SU-DHL-6 (cell line): ENCODE measurements around the gene ABCC8.

Experiments used
- H2AFZ ChIP-seq: fragments of 200-600 bp; sonication (generic); 2 replicates; pipeline ENCODE4 v1.6.1; 2014; ENCODE audit warnings: low read depth, mild to moderate bottlenecking, moderate library complexity, mixed read lengths, antibody characterized with exemption, low read length; ENCODE audit not compliant: severe bottlenecking
- H3F3A ChIP-seq: fragments of 200-600 bp; shearing (Covaris generic); 2 replicates; pipeline ENCODE4 v1.6.0; 2016; ENCODE audit warnings: antibody characterized with exemption, mild to moderate bottlenecking; ENCODE audit not compliant: insufficient read depth
- H3K27ac ChIP-seq: fragments of 200-600 bp; sonication (generic); 2 replicates; pipeline ENCODE4 v1.5.1; 2016; ENCODE audit warnings: low read depth, mild to moderate bottlenecking, low read length, moderate library complexity, mixed read lengths
- H3K27me3 ChIP-seq: fragments of 200-600 bp; sonication (generic), shearing (Covaris generic); 2 replicates; pipeline ENCODE4 v1.6.0; 2014; ENCODE audit warnings: mild to moderate bottlenecking, low read length
- H3K36me3 ChIP-seq: fragments of 200-600 bp; sonication (generic); 2 replicates; pipeline ENCODE4 v1.6.1; 2014; ENCODE audit warnings: mild to moderate bottlenecking, low read length, mixed read lengths
- H3K4me2 ChIP-seq: fragments of 300-600, 200-600 bp; shearing (Covaris generic), sonication (generic); 2 replicates; pipeline ENCODE4 v1.6.0; 2014; ENCODE audit warnings: low read length, low read depth, mild to moderate bottlenecking; ENCODE audit not compliant: poor library complexity, severe bottlenecking
- H3K4me3 ChIP-seq: fragments of 200-600 bp; sonication (generic); 2 replicates; pipeline ENCODE4 v1.5.1; 2014; ENCODE audit warnings: antibody characterized with exemption, low read length, mild to moderate bottlenecking, mixed read lengths; ENCODE audit not compliant: insufficient read depth, poor library complexity, severe bottlenecking
- H3K79me2 ChIP-seq: fragments of 200-600 bp; sonication (generic); 2 replicates; pipeline ENCODE4 v1.6.1; 2014; ENCODE audit warnings: mild to moderate bottlenecking, low read length, moderate library complexity; ENCODE audit not compliant: insufficient read depth
- H3K9ac ChIP-seq: fragments of 200-600 bp; sonication (generic); 2 replicates; pipeline ENCODE4 v1.7.0; 2014; ENCODE audit warnings: mild to moderate bottlenecking, low read length
- H3K9me2 ChIP-seq: fragments of 200-600 bp; sonication (generic); replicated peaks from 2 replicates; pipeline ENCODE4 v1.6.1; 2014; ENCODE audit warnings: low read length; ENCODE audit not compliant: insufficient read depth
- H3K9me3 ChIP-seq: fragments of 200-600 bp; sonication (generic); 2 replicates; pipeline ENCODE4 v1.6.1; 2014; ENCODE audit warnings: low read length, mixed read lengths; ENCODE audit not compliant: insufficient read depth
- H4K20me1 ChIP-seq: fragments of 200-600 bp; sonication (generic); 2 replicates; pipeline ENCODE4 v1.6.1; 2014; ENCODE audit warnings: low read depth, mild to moderate bottlenecking, antibody characterized with exemption, low read length, moderate library complexity, mixed read lengths
- EZH2phosphoT487 ChIP-seq: fragments of 200-600 bp; sonication (generic), shearing (Covaris generic); conservative IDR thresholded peaks from 2 replicates; pipeline ENCODE4 v1.6.1; 2018; ENCODE audit warnings: mild to moderate bottlenecking, antibody characterized with exemption, low read length, moderate library complexity, mixed read lengths
- TF ChIP-seq, protein P1 (sequence below): fragments of 200-600 bp; sonication (generic); IDR thresholded peaks from one replicate; pipeline ENCODE4 v1.5.1; 2017; ENCODE audit warnings: antibody characterized with exemption, mild to moderate bottlenecking, low read length, moderate library complexity; ENCODE audit not compliant: insufficient read depth, poor library complexity, severe bottlenecking

The ABCC8 gene

DNA sequence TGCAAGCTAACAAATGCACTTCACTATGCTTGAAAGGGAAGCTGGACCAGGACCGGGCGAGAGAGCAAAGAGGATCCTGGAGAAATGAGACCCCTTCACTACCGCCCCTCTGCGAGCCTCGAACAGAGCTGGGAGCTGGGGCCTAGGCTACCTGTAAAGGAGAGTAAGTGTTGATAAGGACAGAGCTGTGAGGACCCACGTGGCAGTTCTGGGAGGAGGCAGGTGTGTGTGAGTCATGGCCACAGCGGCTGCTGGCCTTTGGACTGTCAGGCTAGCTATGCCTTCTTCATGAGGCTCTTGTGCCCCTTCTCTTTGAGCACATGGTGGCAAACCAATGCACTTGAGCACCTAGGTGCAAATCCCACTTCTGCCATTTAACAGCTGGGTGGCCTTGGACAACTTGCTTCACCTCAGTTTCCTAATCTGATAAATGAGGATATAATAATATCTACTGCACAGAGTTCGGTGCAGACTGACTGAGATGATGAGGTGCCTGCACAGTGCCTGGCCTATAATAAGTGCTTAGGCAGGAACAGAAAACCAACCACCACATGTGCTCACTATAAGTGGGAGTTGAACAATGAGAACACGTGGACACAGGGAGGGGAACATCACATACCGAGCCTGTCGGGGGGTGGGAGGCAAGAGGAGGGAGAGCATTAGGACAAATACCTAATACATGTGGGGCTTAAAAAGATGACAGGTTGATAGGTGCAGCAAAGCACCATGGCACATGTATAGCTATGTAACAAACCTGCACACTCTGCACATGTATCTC, 52.9 kb downstream of the ABCC8 start:
- no peak for TF ChIP-seq EZH2phosphoT487
- TF ChIP-seq, protein P1, sequence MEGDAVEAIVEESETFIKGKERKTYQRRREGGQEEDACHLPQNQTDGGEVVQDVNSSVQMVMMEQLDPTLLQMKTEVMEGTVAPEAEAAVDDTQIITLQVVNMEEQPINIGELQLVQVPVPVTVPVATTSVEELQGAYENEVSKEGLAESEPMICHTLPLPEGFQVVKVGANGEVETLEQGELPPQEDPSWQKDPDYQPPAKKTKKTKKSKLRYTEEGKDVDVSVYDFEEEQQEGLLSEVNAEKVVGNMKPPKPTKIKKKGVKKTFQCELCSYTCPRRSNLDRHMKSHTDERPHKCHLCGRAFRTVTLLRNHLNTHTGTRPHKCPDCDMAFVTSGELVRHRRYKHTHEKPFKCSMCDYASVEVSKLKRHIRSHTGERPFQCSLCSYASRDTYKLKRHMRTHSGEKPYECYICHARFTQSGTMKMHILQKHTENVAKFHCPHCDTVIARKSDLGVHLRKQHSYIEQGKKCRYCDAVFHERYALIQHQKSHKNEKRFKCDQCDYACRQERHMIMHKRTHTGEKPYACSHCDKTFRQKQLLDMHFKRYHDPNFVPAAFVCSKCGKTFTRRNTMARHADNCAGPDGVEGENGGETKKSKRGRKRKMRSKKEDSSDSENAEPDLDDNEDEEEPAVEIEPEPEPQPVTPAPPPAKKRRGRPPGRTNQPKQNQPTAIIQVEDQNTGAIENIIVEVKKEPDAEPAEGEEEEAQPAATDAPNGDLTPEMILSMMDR, result no peak
- no peak overlapping the region for H3K27ac ChIP-seq
- H3F3A ChIP-seq, result no peaks in the 10 kb centered on the region
- H3K36me3 ChIP-seq, result no peaks in the 10 kb centered on the region
- H3K4me3 ChIP-seq, result no peak overlapping the region
- no peaks in the 10 kb centered on the region for H3K9me2 ChIP-seq
- H2AFZ ChIP-seq, result no peak overlapping the region
- no peaks in the 10 kb centered on the region; the same call in 1 of the 2 replicates for H3K27me3 ChIP-seq
- no peaks in the 10 kb centered on the region for H3K79me2 ChIP-seq
- no peaks in the 10 kb centered on the region for H3K9me3 ChIP-seq
- H3K9ac ChIP-seq, result no peak overlapping the region
- no peaks in the 10 kb centered on the region for H4K20me1 ChIP-seq
- H3K4me2 ChIP-seq, result no peak overlapping the region

DNA sequence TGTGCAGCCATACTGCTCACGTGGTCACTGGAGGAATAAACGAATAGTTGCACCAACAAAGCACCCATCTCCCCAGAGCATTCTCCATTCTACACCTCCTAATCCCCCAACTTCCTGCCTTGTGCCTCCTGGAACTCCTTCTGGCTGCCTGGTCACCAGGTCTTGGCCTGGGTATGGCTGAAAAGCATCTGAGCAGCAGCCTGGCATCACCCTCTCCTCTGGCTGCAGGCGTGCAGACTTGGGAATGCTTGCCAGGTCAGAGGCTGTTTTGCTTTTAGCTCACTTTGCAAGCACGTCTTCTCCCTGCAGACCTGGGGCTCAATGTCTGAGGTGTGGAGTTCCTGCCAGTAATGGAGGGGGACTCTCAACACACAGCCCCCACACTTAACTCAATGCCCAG, 54.9 kb downstream of the ABCC8 start:
- no peak overlapping the region for H3K9ac ChIP-seq
- no peaks in the 10 kb centered on the region for H3F3A ChIP-seq
- H3K9me3 ChIP-seq, result no peaks in the 10 kb centered on the region
- H3K9me2 ChIP-seq, result no peaks in the 10 kb centered on the region
- no peaks in the 10 kb centered on the region for H3K36me3 ChIP-seq
- no peak for TF ChIP-seq EZH2phosphoT487
- TF ChIP-seq, protein P1, result no peak
- H4K20me1 ChIP-seq, result no peaks in the 10 kb centered on the region
- H3K27ac ChIP-seq, result no peak overlapping the region
- no peaks in the 10 kb centered on the region; the same call in 1 of the 2 replicates for H3K27me3 ChIP-seq
- H3K79me2 ChIP-seq, result no peaks in the 10 kb centered on the region
- no peak overlapping the region for H2AFZ ChIP-seq
- no peak overlapping the region for H3K4me2 ChIP-seq
- H3K4me3 ChIP-seq, result no peak overlapping the region

DNA sequence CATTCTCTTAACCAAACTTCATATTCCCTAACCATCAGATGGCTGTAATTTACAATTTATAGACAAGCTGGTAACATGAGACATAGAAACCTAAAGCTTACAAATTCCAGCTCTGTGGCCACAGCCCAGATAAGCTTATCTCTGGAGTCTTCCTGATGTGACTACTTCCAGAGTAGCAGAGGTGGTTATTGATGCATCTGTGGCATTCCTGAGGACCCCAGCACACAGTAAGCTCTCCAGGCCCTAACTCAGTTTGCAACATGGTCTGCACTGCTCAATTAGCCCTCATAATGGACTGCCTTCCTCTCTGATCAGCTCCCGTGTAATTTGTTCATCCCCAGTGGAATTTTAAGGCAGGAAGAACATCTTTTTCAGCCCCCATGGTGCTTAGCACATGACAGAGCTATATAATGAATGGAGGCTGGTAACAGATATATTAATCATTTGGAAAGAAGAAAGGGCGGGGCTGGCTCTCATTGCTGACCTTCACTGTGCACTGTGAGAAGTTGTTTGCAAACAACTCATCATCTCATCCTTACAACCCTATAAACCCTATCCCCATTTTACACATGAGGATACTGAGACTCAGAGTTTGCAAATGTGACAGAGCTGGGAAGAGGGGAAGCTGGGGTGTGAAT, 58.1 kb downstream of the ABCC8 start:
- Histone ChIP-seq H3K27ac (no peak overlapping the region), H3K9me3 (no peaks in the 10 kb centered on the region), H3K36me3 (no peaks in the 10 kb centered on the region), H2AFZ (no peak overlapping the region), H4K20me1 (no peaks in the 10 kb centered on the region), H3K4me2 (no peak overlapping the region), H3K4me3 (no peak overlapping the region), H3K27me3 (no peaks in the 10 kb centered on the region; the same call in 1 of the 2 replicates), H3K79me2 (no peaks in the 10 kb centered on the region), H3K9me2 (no peaks in the 10 kb centered on the region), H3F3A (no peaks in the 10 kb centered on the region), H3K9ac (no peak overlapping the region)
- TF ChIP-seq, protein P1, result no peak
- no peak for TF ChIP-seq EZH2phosphoT487
